WTC11 (cell line): ENCODE measurements around the gene IL17RB. TPM values are rescaled to one million over a fixed set of nuclear protein-coding genes. Genes with fewer than 3 reads are reported as not detected.

Experiments used
- ATAC-seq: fragments of 200-7000 bp; cut with Tn5 transposase; 2 replicates; pipeline ENCODE4 v1.10.0; 2021; ENCODE audit warnings: mild to moderate bottlenecking, moderate library complexity
- CTCF ChIA-PET: fragments of 300-600 bp; sonication (Branson Sonifier 250); formaldehyde crosslinking; loops from one replicate; lab custom pipeline; 2021; ENCODE audit warnings: antibody characterized with exemption; lab: Charles Lee
- POLR2A ChIA-PET: fragments of 350-600 bp; sonication (Branson Sonifier 250); formaldehyde crosslinking; loops from one replicate; lab custom pipeline; 2021; ENCODE audit warnings: antibody characterized with exemption; lab: Charles Lee
- DNase-seq: peaks from one replicate; pipeline ENCODE4 v3.0.0; 2021; ENCODE audit warnings: low spot score
- H3K27ac Mint-ChIP-seq: 2 replicates; pipeline ENCODE4 v1.8.0; 2021; ENCODE audit warnings: mixed read lengths
- H3K27me3 Mint-ChIP-seq: 2 replicates; pipeline ENCODE4 v1.8.0; 2021; ENCODE audit warnings: low read depth, mild to moderate bottlenecking, moderate library complexity, mixed read lengths
- H3K36me3 Mint-ChIP-seq: 2 replicates; pipeline ENCODE4 v1.8.0; 2021; ENCODE audit warnings: mixed read lengths
- H3K4me1 Mint-ChIP-seq: 2 replicates; pipeline ENCODE4 v1.8.0; 2022; ENCODE audit warnings: mixed read lengths
- H3K4me3 Mint-ChIP-seq: 2 replicates; pipeline ENCODE4 v1.8.0; 2021; ENCODE audit warnings: mild to moderate bottlenecking, moderate library complexity, mixed read lengths
- H3K9me3 Mint-ChIP-seq: 2 replicates; pipeline ENCODE4 v1.8.0; 2021; ENCODE audit warnings: mixed read lengths
- AFF4 ChIP-seq: sonication (generic); formaldehyde crosslinking; IDR thresholded peaks from 2 replicates; pipeline ENCODE4 v1.8.1; 2023; ENCODE audit warnings: mild to moderate bottlenecking, missing genetic modification reagents, borderline replicate concordance
- ATF1 ChIP-seq: sonication (generic); formaldehyde crosslinking; IDR thresholded peaks from 2 replicates; pipeline ENCODE4 v1.8.1; 2023; ENCODE audit warnings: mild to moderate bottlenecking, moderate library complexity, missing genetic modification reagents
- ATF6 ChIP-seq: sonication (generic); formaldehyde crosslinking; IDR thresholded peaks from 2 replicates; pipeline ENCODE4 v1.8.1; 2023; ENCODE audit warnings: mild to moderate bottlenecking, missing genetic modification reagents
- E2F1 ChIP-seq: sonication (generic); formaldehyde crosslinking; IDR thresholded peaks from 2 replicates; pipeline ENCODE4 v1.8.0; 2022; ENCODE audit warnings: mild to moderate bottlenecking, missing genetic modification reagents
- ESRRA ChIP-seq: sonication (generic); formaldehyde crosslinking; IDR thresholded peaks from 2 replicates; pipeline ENCODE4 v1.8.1; 2022; ENCODE audit warnings: mild to moderate bottlenecking, missing genetic modification reagents, borderline replicate concordance
- GTF2I ChIP-seq: fragments of 250-450 bp; sonication (Bioruptor Pico); conservative IDR thresholded peaks from 2 replicates; pipeline ENCODE4 v1.4.0; 2021; ENCODE audit warnings: mild to moderate bottlenecking
- KAT7 ChIP-seq: sonication (generic); formaldehyde crosslinking; IDR thresholded peaks from 2 replicates; pipeline ENCODE4 v1.8.1; 2023; ENCODE audit warnings: missing genetic modification reagents, mild to moderate bottlenecking, borderline replicate concordance
- MAX ChIP-seq: sonication (generic); formaldehyde crosslinking; IDR thresholded peaks from 2 replicates; pipeline ENCODE4 v1.8.0; 2022; ENCODE audit warnings: mild to moderate bottlenecking, missing genetic modification reagents
- MYBL2 ChIP-seq: sonication (generic); formaldehyde crosslinking; IDR thresholded peaks from 2 replicates; pipeline ENCODE4 v1.8.1; 2023; ENCODE audit warnings: mild to moderate bottlenecking, moderate library complexity, missing genetic modification reagents
- NFYB ChIP-seq: sonication (generic); formaldehyde crosslinking; conservative IDR thresholded peaks from 2 replicates; pipeline ENCODE4 v1.8.0; 2022; ENCODE audit warnings: low read depth, missing genetic modification reagents
- PRDM15 ChIP-seq: sonication (generic); formaldehyde crosslinking; IDR thresholded peaks from 2 replicates; pipeline ENCODE4 v1.8.0; 2022; ENCODE audit warnings: missing genetic modification reagents
- TEAD1 ChIP-seq: sonication (generic); formaldehyde crosslinking; IDR thresholded peaks from 2 replicates; pipeline ENCODE4 v1.8.0; 2022; ENCODE audit warnings: mild to moderate bottlenecking, missing genetic modification reagents
- TP53 ChIP-seq: sonication (generic); formaldehyde crosslinking; IDR thresholded peaks from 2 replicates; pipeline ENCODE4 v1.8.1; 2023; ENCODE audit warnings: mild to moderate bottlenecking, missing genetic modification reagents
- ZBTB21 ChIP-seq: sonication (generic); formaldehyde crosslinking; IDR thresholded peaks from 2 replicates; pipeline ENCODE4 v1.8.1; 2023; ENCODE audit warnings: mild to moderate bottlenecking, missing genetic modification reagents, borderline replicate concordance
- ZNF423 ChIP-seq: fragments of 250-450 bp; sonication (Bioruptor Pico); IDR thresholded peaks from 2 replicates; pipeline ENCODE4 v2.1.2; 2022; ENCODE audit warnings: mild to moderate bottlenecking, moderate library complexity
- ZNF425 ChIP-seq: fragments of 250-450 bp; sonication (Bioruptor Pico); conservative IDR thresholded peaks from 2 replicates; pipeline ENCODE4 v1.9.0; 2021; ENCODE audit warnings: mild to moderate bottlenecking
- total RNA-seq: library from RNA; stranded (reverse); gene quantifications from 3 replicates; pipeline ENCODE4 v1.2.3, GENCODE V29; 2021

The IL17RB gene
- total RNA-seq, 1 experiment from 2014 or later = 5.6 TPM

- TF ChIP-seq KAT7 (0 out of 2 replicates have a peak, but pooled peaks have one; percentile 66), TP53 (CRISPR knock-in tag) (no peak), TEAD1 (CRISPR knock-in tag) (no peak; the same call in 1 of the 2 replicates), ZNF425 (CRISPR knock-in tag) (no peak), ATF6 (no peak), E2F1 (0 out of 2 replicates have a peak, but pooled peaks have one; percentile 67), ZNF423 (CRISPR knock-in tag) (peak; percentile 91), MAX (CRISPR knock-in tag) (peak; percentile 35; the same call in 1 of the 2 replicates), PRDM15 (CRISPR knock-in tag) (no peak), ESRRA (CRISPR knock-in tag) (no peak), MYBL2 (CRISPR knock-in tag) (no peak), ZBTB21 (CRISPR knock-in tag) (no peak)
Observed at GRCh38 chr3:53881691-53882593, 35.6 kb downstream of the IL17RB start, which contains the start of gene ACTR8 (continued).

GRCh38 chr3:53883008-53883407 lies 36.6 kb downstream of the IL17RB start:
- Mint-ChIP-seq H3K27me3 (no peaks in the 10 kb centered on the region), H3K4me3 (peak overlapping the region; percentile 99), H3K9me3 (no peaks in the 10 kb centered on the region), H3K27ac (peak overlapping the region; percentile 71), H3K36me3 (peaks cover 40% of the 10 kb centered on the region)
- no peak for DNase-seq
- POLR2A ChIA-PET = no interaction called here
- ATAC-seq = no peak
- no peak for TF ChIP-seq GTF2I (CRISPR knock-in tag)
- no peak for TF ChIP-seq AFF4 (CRISPR knock-in tag)
- TF ChIP-seq ATF1 (CRISPR knock-in tag) = no peak
- TF ChIP-seq NFYB (CRISPR knock-in tag) = no peak
- TF ChIP-seq, all 79 proteins: peak for 0
- CTCF ChIA-PET = interaction anchor here (1.2 kb wide), 1 partner anchor 8 kb away, joined by 3 read pairs; no protein-coding TSS in a partner anchor
- H3K4me1 Mint-ChIP-seq = peaks cover 13% of the 10 kb centered on the region
